ENCODE results near the gene PIN1.

- TF ChIP-seq CTCF (IDR thresholded peaks at IDR 0.05 in 4 of 5, conservative IDR thresholded peaks at IDR 0.05 in 1 of 5), result no peak
- TF ChIP-seq POLR2A (IDR thresholded peaks at IDR 0.05), result no peak
These were observed 12.1 kb downstream of the PIN1 start for GRCh38 chr19:9847087-9847671.
